Astrocyte of the cerebellum (primary cell): ENCODE results near the gene ING4.

Experiments
- DNase-seq: peaks from one replicate; pipeline ENCODE4 v3.0.0-alpha.2; 2011; ENCODE audit warnings: low read depth
- H3K4me3 ChIP-seq: 2 replicates; pipeline ENCODE4 v1.5.1; 2011; ENCODE audit warnings: mild to moderate bottlenecking, low read depth, low read length, moderate library complexity
- CTCF ChIP-seq: IDR thresholded peaks from 2 replicates; pipeline ENCODE4 v1.5.1; 2012; ENCODE audit warnings: low read length, low read depth, moderate library complexity, mild to moderate bottlenecking; ENCODE audit errors: missing control alignments
- in situ Hi-C: cut with HindIII; loops from 2 replicates; pipeline ENCODE4 v1.10.0; 2017; ENCODE audit warnings: low sequenced_read_pairs

The ING4 gene

DNA sequence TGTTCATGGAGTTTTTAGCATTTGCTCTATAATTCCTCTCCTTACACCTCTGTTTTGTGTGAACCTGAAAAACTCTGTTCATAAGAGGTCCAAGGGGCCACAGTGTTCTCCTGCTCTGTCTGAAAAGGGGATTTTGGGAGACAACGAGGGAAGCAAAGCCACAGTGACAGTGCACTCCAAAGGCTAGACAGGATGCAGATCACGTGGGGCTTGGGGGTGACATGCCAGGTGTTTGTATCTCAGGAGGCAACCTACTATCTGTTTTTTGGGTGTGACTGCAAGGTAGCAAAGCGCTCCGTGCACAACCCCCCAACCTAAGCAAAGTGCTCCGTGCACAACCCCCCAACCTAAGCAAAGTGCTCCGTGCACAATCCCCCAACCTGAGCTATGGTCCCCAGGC, 50.7 kb downstream of the ING4 start:
- H3K4me3 ChIP-seq = no peak overlapping the region
- in situ Hi-C loops = no loop called here
- no peak for TF ChIP-seq CTCF
- no peak for DNase-seq

- in situ Hi-C loops = no loop called here
- DNase-seq = no peak
- no peak for TF ChIP-seq CTCF
- H3K4me3 ChIP-seq = no peak overlapping the region
Measured at GRCh38 chr12:6608592-6609281, 54.2 kb downstream of the ING4 start.

GRCh38 chr12:6607751-6608591, 54.9 kb downstream of the ING4 start:
- no peak for DNase-seq
- in situ Hi-C loops = no loop called here
- no peak for TF ChIP-seq CTCF

DNA sequence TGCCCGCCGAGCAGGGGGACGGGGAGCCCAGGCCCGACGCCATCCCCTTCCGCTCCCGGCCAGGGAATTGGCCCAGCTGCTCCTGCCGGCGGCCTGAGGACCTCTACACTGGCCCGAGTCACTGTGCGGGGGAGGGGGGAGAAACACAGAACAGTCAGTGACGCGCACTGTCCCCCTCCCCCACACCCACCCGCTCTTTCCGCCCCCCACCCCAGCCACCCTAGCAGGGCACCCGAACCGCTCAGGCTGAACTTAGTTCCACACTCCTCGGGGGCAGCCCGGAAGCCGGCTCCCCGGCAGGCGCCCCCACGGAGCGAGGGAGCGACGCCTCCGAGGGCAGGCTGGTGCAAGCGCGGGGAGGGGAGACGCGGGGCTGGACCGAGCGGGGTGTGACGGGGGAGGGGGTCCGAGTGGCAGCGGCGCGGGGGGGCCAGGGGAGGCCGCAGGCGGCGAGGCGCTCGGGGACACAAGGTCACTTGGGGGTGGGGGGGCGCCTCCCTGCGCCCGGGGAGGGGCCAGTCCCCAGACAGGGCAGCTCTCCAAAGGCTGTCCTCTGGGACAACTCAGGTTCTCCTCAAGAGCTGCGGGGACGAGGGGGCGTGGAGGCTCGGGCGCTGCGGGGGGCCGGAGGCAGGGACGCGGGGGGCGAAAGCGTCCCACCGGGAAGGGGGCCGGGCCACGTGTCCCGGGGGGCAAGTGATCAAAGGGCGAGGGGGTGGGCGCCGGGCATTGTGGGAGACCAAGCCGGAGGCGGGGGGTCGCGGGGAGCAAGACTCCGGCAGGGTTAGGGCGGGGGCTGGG, 56.4 kb downstream of the ING4 start:
- H3K4me3 ChIP-seq = peak overlapping the region; percentile 73
- in situ Hi-C loops = no loop called here
- no peak for DNase-seq
- TF ChIP-seq CTCF = no peak

More at GRCh38 chr12:6607751-6608591, 54.9 kb downstream of the ING4 start:
- H3K4me3 ChIP-seq = no peak overlapping the region

- in situ Hi-C loops = no loop called here
- no peak for TF ChIP-seq CTCF
- DNase-seq = no peak
- peak overlapping the region; percentile 73 for H3K4me3 ChIP-seq
Measured at GRCh38 chr12:6605421-6606330, 57.2 kb downstream of the ING4 start.
